NCI-H1694 (cell line): ENCODE measurements around the gene TCEAL1.
"Not testable (repeated sequence)": the region's sequence is repeated elsewhere in the genome, so short reads cannot be mapped to it uniquely, and the experiment has no call there.

ENCODE experiments used
- DNase-seq: peaks from one replicate; lab custom pipeline; 2025; lab: John Stamatoyannopoulos, UW

The TCEAL1 gene

GRCh38 chrX:103628386-103629317 is at the start of gene TCEAL1:
TCEAL1 (plus strand) TSS chrX:103628975; CDS start chrX:103629917, 942 bp downstream.
- DNase-seq: peak; percentile 48

- peak; percentile 26 for DNase-seq
These were observed 44.2 kb upstream of the TCEAL1 start for GRCh38 chrX:103584596-103584995.

GRCh38 chrX:103585411-103586313 is 43.1 kb upstream of the TCEAL1 start, which contains the start of gene TCEAL4:
TCEAL4 (plus strand) TSS chrX:103585515; CDS start chrX:103586676, 1,161 bp downstream.
- DNase-seq: peak; percentile 41

GRCh38 chrX:103586314-103586646 is 42.5 kb upstream of the TCEAL1 start:
- DNase-seq: no peak

- DNase-seq: no peak
These were observed 42.1 kb upstream of the TCEAL1 start for GRCh38 chrX:103586659-103587058.

GRCh38 chrX:103592295-103592694 is 36.5 kb upstream of the TCEAL1 start:
- not testable (repeated sequence) for DNase-seq

- not testable (repeated sequence) for DNase-seq
These were observed 33.6 kb upstream of the TCEAL1 start for GRCh38 chrX:103595202-103595601.

GRCh38 chrX:103607364-103608305 is 21.1 kb upstream of the TCEAL1 start, which contains the start of gene TCEAL3:
TCEAL3 (plus strand) TSS chrX:103607963; CDS start chrX:103609065, 1,102 bp downstream.
- peak; percentile 36 for DNase-seq

GRCh38 chrX:103608306-103608963 is 20.3 kb upstream of the TCEAL1 start:
- DNase-seq: no peak

GRCh38 chrX:103610282-103610681 is 18.5 kb upstream of the TCEAL1 start:
- no peak for DNase-seq

- no peak for DNase-seq
These were observed 15.3 kb upstream of the TCEAL1 start for GRCh38 chrX:103613362-103613890.

- no peak for DNase-seq
These were observed 13.8 kb upstream of the TCEAL1 start for GRCh38 chrX:103614999-103615398.

- no peak for DNase-seq
These were observed 12.9 kb upstream of the TCEAL1 start for GRCh38 chrX:103615781-103616371.

GRCh38 chrX:103616676-103617186 is 12.0 kb upstream of the TCEAL1 start:
- no peak for DNase-seq

GRCh38 chrX:103624111-103624510 is 4.7 kb upstream of the TCEAL1 start:
- DNase-seq: no peak

GRCh38 chrX:103626855-103627254 is 1.9 kb upstream of the TCEAL1 start:
- no peak for DNase-seq

- peak; percentile 48 for DNase-seq
These were observed 769 bp downstream of the TCEAL1 start for GRCh38 chrX:103629318-103630170.

GRCh38 chrX:103630171-103630511 is 1.4 kb downstream of the TCEAL1 start:
- DNase-seq: no peak

- DNase-seq: no peak
These were observed 2.4 kb downstream of the TCEAL1 start for GRCh38 chrX:103631145-103631544.
